GM21381 (cell line): ENCODE data around the gene CROT.

ENCODE experiments used
- ATAC-seq: cut with Tn5 transposase; IDR thresholded peaks from one replicate; pipeline ENCODE4 v1.9.1; 2021; ENCODE audit warnings: mild to moderate bottlenecking, moderate library complexity; ENCODE audit not compliant: unreplicated experiment

Gene CROT

DNA sequence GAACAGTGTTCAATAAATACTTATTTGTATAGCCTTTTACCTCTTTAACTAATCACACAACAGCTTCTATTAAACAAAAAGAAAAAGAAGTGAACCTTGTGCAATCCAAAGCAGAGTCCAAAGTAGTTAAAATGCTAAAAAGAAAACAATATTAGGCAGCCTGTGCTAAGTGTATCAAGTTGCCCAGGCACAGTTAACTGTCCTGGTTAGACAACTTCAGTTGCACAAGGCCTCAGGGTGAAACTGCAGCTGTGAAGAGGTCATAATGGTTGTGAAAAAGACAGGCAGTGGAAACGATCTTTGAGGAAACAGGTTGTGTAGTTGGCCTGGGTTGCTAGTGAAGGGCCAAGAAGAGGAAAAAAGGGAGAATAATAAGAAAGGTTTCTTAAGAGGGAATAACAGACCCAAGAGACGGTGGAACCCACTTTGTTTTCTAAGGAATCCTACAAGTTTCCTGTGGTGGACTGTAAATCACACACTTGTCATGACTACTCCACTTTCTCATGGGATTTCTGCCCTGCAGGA is 6.0 kb upstream of the CROT start:
- ATAC-seq = no peak

DNA sequence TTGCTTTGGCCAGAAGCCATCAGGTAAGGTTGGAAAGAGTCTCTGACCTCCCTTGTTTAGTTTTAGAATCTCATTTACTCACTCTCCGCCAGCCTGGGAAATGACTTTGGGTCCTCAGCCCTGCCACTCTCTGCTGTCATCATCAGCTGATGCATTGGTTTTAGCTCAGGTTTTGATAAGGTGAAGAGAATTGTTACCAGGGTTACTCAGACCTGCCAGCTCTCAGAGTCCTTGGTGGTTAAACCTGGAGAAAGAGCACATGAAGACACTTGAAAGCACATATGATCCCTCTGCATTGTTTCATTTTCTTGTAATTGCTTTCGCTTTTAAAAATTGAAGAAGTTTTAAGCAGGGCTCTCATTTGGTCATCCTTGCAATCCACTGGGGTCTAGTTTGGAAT is 4.0 kb upstream of the CROT start:
- ATAC-seq = no peak

DNA sequence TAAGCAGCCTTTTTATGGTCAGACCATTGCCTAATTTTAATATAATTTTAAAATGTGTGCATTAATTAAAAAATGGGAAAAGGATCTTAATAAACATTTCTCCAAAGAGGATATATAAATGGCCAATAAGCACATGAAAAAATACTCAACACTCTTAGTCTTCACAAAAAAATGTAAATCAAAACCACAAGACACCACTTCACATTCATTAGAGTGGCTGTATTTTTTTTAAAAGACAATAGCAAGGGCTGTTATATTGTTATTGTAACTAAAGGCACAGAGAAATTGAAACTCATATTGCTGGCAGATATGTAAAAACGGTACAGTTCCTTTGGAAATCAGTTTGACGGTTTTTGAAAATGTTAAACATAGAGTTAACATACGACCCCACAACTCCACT is 3.2 kb upstream of the CROT start:
- ATAC-seq = no peak

DNA sequence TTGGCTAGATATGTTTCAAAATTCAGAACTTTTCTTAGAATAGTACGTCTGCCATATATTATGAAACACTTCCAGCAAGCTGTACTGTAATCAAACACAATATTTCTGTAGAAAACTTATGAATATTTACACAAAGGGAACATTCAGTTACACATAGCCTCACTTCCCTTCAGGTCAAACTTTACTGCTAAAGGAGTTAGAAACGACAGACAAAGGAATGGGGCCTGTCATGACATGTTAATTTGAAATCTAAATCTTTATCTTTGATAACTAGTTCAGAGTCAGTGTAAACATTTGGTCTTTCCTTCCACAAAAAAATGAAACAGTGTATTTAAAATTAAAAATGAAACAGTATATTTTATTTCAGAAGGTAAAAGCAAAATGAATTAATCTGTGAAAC is 1.0 kb upstream of the CROT start:
- ATAC-seq = no peak

DNA sequence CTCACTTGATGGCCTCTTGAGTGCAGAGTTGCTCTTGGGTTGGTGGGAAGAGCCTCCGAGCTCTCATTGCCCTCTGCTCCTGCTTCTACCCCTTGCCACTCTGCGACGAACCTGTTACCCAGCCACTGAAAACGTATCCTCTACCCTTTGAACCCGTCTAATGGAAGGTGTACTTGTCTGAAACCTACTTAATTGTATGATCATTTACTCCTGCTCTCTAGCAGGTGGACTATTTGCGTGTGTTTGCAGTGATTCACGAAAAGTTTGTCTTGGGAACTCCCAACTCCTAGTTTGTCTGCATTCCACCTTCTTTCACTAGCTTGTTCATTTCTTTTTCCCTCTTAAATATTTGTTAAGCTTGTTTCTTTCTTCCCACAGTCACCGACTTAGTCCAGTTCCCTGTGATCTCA is 503 bp downstream of the CROT start:
- ATAC-seq = peak; percentile 6

DNA sequence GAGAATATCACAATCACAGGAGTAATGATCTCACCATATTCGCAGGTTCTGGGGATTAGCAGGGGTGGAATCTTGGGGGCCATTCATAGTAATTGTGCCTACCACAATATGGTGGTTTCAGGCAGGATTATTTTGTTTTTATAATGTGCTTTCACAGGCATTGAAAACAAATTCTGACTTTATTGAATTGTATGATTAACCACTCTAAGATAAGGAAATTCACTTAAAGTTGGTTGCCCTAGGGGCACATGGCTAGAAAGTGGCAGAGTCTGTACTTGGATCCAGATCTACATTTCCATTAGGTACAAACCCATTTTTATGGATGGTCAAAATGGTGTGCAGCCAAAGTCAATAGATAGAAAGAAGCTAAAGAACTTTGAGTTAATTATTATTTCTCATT is 1.7 kb downstream of the CROT start:
- no peak for ATAC-seq

DNA sequence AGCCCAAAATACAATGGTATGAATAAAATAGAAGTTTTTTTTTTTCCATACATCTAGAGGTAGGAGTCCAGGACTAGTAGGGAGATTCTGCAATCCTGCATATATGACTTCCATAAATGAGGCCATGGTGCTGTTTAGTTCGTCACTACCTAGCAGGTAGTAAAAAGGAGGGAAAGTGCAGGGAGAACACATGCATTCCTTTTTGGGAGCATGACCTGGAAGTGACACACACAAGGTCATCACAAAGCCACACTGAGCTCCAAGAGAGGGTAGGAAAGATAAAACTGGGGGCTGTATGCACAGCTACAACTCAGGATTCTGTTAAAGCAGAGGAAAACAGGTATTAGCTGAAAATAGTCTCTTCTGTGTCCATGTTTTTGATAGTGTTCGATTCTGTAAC is 2.2 kb downstream of the CROT start:
- ATAC-seq = no peak

DNA sequence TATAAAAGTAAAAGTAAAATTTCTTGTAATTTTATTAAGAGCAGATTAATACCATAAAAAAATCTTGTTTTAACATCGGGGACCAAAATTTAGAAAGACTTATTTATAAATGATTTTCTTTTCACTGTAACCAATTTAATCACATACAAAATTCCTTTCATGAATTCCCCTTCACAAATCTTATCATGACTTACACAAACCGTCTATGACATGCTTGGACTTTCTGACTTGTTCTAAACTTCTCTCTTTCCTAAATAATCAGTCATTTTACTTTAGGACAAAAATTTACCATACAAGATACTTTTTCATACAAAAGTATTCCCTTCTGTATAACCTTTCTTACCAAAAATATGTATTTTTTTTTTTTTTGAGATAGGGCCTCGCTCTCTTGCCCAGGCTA is 9.3 kb downstream of the CROT start:
- ATAC-seq = no peak

DNA sequence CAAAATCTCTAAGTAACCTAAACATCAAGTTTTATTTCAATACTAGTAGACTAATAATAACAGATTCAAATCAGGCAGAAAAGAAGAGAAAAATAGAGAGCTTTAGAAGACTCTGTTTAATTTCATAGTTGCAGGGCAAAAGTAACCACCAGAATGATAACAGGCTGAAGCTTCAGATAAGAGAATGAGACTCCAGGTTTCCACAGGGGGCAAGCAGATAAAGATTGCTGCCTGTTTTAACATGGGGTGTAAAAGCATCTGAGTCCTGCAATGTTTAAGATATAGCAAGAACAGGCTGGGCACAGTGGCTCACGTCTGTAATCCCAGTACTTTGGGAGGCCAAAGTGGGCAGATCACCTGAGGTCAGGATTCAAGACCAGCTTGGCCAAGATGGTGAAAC is 11.0 kb downstream of the CROT start:
- ATAC-seq = no peak

DNA sequence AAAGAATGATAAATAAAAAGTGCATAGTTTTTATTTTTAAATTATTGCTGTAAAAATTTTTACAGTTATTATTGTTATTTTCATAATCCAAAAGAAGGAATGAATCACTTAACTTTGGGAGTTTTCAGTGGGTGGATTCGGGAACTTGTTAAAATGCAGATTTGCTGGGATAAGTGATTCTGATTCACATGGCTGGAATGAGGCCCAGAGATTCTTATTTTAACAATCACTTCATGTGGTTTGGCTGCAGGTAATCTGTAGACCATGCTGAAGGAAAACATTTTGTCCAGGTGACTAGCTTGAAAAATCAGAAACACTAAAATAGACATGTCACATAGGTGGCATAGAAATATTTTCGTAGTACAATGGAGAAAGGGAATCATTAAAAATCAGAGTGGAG is 13.9 kb downstream of the CROT start:
- ATAC-seq = no peak

DNA sequence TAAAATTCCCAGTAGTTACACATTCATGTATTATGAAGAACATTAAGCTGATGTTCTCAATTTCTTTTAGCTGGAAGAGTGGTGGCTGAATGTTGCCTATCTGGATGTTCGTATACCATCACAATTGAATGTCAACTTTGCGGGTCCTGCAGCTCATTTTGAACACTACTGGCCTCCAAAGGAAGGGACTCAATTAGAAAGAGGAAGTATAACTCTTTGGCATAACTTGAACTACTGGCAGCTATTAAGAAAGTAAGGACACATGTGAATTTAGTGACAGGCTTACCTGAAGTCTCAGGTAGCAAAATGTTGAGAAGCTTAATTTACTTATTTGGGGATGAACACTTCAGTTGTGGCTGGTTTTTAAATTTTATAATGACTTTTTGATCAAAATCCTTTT is 15.9 kb downstream of the CROT start:
- ATAC-seq = no peak

DNA sequence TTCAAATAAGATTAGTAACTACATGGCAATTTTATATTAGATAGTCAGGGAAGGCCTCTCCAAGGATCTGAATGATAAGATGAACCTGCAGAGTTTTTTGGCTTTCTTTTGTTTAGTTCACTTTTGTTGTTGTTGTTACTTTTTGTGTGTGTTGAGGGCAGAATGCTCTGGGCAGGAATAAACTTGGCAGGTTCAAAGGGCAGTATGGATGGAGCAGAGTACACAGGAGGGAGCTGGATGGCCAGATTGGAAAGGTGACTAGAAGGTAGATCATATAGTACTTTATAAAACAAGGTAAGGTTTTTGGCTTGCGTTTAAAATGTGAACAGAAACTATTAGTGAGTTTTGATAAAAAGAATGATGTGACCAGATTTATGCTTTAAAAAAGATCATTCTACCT is 17.9 kb downstream of the CROT start:
- ATAC-seq = no peak

DNA sequence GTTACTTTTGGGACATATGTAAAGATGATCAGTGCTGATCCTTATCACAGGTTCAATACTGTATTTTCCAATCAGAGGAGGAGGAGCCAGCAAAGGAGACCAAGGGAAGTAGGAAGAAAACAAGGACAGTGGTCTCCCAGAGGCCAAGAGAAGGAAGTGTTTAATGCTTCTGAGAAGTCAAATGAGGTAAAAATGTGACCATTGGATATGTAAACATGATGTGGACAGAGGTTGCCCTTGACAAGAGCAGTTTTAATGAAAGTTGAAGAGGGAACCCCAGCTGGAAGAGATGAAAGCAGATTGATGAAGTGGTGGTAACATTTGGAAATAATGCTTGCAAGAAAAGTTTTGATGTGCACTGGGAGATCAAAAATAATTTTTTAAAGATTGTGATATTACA is 18.8 kb downstream of the CROT start:
- ATAC-seq = no peak

DNA sequence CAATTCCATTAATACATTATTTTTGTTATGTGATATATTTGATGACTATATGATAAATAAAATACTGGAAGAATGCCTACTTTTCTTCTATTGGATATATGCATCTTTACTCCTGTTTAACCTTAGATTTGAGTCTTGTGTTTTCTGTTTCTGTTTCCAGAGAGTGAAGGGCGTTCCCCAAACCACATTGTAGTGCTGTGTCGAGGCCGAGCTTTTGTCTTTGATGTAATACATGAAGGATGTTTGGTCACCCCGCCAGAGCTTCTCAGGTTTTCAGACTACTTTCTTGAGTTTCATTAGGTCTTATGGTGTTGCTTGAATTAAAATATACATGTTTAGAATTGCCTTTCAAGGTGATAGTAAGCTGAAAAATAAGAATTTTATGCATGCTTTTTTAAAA is 23.8 kb downstream of the CROT start:
- ATAC-seq = no peak

DNA sequence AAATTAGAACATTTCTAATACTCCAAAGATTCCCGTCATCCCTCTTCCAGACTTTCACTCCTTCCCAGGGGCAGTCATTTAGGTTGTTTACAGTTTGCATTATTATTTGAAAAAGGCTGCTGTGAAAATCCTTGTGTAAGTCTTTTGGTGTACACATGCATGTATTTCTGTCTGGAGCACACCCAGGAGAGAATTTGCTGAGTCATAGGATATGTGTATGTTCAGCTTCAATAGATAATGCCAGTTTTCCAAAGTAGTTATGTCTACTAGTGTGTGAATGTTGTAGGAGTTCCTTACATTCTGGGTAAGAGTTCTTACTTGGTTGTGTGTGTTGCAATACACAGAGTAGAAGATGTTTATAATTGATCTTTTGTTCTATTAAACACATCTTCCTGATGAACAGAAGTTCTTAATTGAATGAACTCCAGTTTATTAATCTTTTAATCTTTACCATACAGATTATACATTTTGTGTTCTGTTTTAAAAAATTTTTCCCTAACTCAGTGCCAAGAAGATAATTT is 25.3 kb downstream of the CROT start:
- ATAC-seq = no peak

DNA sequence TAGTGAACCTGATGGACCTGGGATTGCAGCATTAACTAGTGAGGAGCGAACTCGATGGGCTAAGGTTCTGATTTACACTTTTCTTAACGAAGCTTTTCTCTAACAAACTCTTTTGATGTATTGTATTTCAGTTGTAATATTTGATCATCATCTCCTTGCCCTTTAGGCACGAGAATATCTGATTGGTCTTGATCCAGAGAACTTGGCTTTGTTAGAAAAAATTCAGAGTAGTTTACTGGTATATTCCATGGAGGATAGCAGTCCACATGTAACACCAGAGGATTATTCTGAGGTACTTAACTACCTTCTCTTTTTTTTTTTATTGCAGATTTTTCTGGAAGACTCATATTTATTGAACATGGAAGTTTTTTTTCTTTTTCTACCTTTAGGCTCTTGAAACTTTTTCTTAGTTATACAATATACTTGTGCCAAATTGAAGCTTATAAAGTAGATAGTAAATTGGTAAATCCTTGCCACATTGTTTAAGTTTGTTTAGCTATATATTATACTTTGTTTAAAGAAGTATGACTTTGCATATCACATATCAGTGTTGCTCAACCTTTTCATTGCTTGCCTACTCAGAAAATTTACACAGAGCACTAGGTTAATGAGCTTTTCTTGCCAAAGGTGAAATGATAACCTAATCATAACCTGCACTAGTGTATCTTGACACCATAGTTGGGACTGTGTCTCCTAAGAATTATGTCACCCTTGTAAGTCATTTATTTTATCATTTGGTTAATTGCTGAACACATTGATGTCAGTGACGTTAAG is 30.4 kb downstream of the CROT start:
- ATAC-seq = no peak

DNA sequence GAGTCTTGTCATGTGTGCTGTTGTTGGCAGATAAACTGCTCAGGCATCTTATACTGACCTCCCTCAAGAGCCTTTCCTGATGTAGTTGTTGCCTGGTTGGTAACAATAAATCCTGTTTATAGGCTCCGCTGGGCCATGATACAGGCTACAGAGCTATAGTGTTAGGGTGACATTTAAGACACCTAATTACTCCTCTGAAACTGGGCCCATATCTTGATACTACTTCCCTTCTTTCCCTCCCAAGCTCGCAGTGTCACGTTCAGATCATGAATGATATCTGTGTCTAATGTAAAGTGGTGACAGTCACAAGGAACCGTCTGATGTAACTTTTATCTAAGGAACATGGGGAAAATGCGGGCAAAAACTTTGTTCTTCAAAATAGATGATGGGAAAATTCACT is 35.4 kb downstream of the CROT start:
- ATAC-seq = no peak

DNA sequence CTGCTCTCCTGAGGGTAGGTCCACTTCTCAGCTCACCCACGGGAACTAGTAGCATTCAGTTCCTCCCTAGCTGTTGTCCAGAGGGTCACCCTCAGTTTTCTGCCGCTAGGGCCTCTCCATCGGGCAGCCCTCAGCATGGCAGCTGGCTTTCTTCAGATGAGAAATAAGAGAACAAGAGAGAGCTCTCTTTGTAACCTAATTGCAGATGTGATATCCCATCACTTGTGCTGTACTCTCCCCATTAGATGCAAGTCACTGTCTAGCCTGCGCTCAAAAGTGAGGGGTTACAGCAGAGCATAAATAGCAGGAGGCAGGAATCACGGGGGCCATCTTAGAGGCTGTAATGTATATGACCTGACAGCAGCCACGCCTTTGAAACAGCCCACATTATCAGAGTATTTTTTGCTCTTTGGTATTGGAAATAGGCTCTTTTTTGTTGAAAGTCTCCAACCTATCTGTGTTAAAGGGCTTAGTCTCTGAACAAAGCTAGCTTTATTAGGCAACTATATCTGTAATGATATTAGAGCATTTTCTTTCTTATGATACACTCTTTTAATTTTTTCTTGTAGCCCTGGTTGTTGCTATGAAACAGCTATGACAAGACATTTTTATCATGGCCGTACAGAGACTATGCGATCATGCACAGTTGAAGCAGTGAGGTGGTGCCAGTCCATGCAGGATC is 45.7 kb downstream of the CROT start:
- no peak for ATAC-seq

DNA sequence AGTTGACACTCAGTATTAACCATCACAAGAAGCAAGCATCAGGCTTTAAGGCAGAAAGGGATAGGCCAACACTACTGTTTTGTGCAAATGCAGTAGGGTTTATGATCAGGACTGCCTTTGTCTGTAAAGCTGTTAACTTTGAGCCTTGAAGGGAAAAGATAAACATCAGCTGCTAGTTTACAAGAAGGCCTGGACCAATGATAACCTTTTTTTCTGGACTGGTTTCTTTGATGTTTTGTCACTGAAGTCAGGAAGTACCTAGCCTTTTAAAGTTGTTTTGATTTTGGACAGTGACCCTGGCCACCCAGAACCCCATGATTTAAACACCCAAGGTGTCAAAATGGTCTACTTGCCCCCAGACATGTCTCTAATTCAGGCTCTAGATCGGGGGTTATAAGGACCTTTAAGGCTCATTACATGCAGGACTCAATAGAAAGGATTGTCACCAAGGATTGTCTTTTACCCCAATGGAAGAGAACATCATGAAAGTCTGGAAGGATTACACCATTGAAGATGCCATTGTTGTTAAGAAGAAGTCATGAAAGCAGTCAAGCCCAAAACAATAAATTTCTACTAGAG is 50.1 kb downstream of the CROT start:
- no peak for ATAC-seq

DNA sequence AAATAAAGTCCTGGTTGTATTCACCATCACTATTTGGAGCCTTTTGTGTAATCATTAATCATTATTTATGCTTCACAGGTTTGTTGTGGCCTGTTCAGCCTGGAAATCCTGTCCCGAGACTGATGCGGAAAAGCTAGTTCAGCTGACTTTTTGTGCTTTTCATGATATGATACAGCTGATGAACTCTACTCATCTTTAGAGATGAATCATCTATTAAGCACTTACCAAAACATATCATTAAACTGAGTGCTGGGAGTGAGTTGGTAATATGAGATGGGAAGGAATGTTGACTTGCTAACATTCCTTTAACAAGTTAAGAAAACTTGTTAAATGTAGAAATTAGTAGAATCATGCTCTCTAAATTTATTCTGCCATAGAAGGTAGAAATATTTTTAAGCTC is 53.0 kb downstream of the CROT start:
- ATAC-seq = no peak

DNA sequence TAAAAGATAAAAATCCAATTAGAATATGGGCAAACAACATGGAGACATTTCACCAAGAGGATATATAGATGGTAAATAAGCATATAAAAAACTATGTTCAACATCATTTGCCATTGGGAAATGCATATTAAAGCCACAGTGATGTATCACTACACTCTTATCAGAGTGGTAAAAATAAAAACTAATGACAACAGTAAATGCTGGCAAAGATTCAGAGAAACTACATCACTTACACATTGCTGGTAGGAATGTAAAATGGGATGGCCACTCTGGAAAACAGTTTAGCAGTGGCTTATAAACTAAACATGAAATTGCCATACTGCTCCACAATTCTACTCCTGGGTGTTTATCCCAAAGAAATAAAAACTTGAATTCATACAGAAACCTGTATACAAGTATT is 59.2 kb downstream of the CROT start:
- no peak for ATAC-seq

DNA sequence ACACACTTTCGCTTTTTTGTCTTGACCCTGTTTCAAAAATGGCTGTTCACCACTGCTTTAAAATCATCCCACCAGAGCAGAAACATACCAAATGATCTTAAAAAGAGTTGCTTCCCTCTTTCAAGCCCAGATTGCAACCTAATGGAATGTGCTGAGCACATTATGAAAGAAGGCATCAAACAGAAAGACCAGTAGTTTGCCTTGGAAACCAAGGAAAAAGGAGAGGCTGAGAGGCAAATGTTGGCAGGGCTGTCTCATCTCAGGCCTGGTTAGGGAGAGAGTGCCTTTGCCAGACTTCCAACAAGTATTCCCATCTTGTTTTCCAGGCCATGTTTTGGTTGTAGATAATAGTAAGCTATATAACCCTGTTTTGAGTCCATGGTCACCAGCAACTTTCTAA is 65.7 kb downstream of the CROT start:
- ATAC-seq = no peak
